Activated CD8-positive, alpha-beta memory T cell treated with anti-CD3 and anti-CD28 coated beads, Interleukin-2, amount 50 U/mL, for 24 hours (primary cell): ENCODE data around the gene ZHX3.

Experiments
- DNase-seq: peaks from one replicate; pipeline ENCODE4 v3.0.0-alpha.2; 2020; ENCODE audit errors: extremely low read depth

ZHX3 gene

DNA sequence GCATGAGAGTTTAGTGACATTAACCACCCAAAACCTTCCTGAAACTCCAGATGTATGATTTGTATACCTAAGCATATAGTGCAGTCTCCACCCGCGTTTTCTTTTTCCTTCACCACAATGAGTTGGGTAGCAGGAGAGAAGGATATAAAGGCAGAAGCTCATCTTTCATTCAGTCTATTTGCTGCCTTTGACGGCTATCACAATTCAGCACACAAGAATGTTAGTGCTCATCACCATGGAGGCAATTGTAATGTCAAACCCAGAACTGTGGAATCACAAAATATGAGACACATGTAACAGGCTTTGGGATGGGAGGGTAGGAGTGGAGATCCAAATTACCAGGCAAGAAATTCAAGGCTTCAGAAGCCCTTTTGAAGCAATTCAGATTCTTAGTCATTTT, 17.6 kb downstream of the ZHX3 start:
- no peak for DNase-seq

DNA sequence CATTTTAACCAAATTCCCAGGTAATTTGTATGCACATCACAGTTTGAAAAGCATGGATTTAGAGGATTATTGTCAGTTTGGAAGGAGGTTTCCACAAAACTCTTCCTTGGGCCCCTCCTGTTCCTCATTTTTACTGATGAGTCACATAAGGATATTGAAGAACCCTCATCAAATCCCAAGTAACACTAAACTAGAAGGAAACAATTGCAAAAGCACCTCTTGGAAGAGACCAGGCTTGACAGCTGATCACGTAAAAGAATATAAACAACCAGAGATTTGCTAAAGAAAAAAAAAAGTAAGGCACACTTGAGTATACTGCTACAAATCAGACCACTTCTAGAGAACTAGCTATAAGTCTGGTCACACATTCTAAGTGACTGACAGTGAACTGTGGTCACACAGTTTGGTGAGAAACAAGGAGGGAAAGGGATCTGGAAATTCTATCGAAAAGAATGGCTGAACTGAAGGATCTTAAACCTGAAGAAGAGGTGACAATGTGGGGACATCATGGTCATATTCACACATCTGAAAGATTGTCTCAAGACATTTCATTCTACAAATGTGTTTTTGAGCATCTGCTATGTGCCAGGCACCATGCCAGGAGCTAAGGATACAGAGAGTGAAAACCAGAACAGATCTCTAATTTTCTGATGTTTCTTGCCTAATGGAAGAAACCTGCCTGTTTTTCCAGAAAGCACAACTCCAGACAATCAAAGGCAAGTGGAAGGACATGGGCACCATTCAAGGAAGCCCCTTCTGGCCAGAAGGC, 24.1 kb downstream of the ZHX3 start:
- no peak for DNase-seq

DNA sequence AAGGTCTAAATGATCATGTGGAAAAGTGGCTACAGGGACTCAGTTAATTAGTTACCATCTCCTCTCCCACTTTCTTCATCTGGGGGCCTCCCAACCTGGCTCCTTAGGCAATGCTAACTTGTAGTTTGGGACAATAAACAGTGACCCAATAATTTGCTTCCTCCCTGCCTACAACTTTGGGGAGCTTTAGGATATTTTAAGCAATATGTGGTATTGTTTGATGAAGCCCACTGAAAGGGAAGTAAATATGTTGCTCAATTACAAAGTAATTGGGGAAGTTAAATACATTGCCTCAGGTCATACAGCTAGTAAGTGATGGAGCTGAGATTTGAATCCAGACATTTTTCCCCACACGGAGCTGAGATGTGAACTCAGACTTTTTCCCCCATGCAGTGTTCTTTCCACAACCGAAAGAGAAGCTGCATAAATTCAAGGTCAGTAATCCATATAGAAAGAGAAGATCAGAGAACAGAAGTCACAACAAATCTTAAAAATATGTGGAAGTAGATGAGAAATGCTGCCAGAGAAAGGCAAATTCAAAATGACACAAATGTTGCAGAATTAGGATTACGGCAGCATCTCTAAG, 26.6 kb downstream of the ZHX3 start:
- DNase-seq, result no peak

DNA sequence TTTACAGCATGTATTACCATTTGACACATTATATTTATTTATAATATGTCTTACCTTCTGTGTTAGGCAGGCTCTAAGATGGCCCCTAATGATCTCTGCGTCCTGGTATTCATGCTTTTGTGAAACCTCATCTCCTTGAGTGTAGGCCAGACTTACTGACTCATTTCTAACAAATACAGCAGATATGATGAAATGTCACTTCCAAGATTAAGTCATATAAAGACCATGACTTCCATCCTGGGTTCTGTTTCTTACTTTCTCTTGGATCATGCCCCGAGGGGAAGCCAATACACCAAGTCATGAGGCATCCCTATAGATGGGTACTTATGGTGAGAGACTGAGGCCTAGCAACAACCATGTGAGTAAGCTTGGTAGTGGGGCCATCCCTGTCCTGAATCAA, 30.2 kb downstream of the ZHX3 start:
- no peak for DNase-seq

DNA sequence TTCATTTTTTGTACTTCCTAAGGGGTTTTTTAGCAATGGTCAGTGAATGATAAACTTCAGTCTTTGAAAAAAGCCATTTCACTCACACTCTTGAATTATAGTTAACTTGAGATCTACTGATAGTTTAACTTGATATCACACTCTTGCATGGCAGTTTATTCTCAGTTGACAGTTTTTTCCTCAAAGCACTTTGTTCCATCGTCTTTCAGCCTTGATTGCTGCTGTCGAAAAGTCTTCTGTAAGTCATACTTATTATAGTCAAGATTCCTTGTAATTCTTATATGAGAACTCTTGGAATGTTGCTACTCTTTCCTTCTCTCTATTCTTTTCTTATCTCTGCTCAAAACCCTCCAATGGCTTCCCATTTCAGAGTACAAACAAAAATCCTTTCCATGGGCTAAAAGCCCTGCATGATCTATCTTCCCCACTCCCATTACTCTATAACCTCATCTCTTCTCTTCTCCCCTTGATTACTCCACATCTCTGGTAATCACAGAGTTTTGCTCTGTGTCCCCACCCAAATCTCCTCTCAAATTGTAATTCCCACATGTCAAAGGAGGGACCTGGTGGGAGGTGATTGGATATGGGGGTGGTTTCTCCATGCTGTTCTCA, 31.2 kb downstream of the ZHX3 start:
- no peak for DNase-seq

DNA sequence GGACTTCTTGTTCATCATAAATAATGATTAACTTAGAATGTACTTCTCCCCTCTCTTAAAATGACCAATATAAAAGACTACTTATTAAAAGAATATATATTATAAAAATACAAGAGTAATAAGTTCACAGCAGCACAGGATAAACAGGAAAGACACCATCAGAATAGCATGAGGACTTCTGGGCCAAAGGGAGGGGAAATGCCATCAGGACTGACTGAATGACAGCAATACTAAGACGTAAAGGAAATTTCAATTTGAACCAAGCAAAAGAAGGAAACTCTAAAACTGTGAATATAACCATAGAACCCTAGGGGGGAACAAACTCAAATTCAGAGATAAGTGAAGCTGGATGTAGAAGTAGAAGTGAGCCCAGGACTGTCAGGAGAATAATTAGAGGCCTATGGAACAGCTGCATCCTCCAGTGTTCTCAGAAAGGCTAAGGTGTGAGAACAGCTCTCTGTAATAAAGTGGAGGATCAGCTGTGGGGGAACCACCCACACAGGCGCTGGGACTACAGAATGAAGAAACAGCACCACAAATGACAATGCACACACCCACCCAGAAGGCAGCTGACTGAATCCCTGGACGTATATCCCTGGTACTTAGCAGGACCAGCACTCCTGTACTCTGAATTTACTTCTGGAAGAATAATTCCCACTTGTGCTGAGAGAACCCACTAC, 37.8 kb downstream of the ZHX3 start:
- DNase-seq, result no peak

DNA sequence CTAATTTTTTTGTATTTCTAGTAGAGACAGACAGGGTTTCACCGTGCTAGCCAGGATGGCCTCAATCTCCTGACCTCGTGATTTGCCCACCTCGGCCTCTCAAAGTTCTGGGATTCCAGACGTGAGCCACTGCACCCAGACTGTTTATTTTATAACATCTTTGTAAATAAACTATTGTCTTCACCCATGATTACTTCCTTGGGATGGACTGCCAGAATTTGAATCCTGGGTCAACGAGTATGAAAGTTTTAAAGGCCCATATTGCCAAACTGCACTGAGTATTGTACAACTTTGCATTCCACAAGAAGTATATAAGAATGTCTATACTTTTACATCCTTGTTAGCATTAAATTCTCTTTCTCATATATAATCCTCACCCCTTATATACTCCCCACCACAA, 38.6 kb downstream of the ZHX3 start:
- DNase-seq, result no peak

DNA sequence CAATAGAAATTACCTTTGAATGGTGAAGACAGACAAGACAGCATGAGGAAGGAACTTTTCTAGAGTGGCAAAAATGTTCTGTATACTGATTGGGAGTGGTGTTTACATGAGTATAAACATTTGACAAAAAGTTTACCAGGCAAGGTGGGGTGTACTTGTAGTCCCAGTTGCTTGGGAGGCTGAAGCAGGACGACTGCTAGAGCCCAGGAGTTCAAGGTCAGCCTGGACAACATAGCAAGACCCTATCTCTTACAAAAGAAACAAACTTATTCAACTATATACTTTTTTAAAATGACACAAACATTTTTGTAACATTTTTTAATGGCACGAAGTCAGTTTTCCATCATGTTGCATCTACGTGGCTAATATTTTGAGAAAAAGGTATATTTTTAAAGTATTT, 40.5 kb downstream of the ZHX3 start:
- DNase-seq, result no peak

DNA sequence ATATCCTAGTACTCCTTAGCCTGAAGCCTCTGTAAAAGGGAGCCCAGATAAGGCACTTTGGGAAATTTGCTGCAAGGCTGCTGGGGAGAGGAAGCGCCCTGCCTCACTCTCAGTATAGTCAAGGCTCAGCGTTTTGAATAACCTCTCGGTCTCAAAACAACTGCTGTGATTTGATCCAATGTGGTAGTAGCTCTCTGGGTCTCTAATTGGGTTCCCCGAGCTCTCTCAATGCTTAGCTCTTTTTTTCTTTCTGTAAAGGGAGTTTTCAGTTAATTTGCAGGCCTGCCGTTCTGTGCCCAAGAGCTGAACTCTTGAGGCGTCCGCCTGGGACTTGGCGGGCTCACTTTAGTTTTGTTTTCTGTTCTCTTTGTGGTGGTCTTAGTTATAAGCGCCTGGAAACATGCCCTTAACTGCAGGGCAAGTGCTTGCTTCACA, 41.2 kb downstream of the ZHX3 start:
- no peak for DNase-seq

DNA sequence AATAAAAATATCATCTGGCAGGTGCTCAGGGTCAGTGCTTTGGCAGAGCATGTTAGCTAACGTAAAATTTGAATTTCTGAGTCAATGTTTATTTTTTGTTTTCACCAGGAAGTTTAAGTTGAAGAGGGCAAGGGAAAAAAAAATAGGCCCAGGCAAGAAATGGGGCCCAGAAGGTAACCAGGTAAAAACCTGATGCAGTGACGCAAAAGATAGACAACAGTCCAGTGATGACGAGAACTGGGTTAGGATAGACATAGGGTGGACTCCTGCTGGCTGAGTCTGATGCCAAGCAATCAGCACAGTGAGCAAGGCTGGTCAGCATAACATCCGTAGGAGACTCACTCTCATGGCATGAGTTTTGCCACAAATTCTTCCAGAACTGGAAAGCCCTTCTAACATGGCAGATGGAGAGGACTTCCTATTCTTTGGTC, 42.2 kb downstream of the ZHX3 start:
- DNase-seq, result no peak

DNA sequence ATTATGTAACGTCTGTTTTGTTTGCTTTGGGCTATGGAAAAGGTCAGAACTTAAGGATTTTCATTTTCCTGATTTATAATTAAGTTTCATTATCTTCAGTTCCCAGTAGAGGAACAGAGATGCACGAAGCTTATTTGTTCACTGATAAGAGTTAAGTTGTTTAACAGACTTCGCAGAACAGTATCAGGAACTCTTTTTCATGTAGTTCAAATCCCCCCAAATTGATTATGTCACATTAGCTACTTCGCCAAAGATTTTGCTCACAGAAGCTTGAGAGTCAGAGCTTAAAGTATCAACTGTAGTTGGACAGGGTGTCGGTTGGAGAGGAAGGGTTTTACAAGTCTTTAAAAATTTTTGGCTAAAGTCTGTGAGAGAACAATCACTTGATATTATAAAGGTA, 43.4 kb downstream of the ZHX3 start:
- DNase-seq, result no peak

DNA sequence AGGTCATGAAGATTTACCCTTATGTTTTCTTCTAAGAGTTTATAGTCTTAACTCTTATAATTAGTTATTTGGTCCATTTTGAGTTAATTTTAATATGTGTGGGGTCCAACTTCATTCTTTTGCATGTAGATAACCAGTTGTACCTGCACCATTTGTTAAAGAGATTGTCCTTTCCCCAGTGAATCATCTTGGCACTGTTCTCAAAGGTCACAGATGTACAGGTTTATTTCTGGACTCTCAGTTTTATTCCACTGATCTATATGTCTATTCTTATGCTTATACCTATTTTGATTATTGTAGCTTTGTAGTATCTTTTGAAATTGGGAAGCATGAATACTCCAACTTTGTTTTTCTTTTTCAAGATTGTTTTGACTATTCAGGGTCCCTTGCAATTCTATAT, 44.1 kb downstream of the ZHX3 start:
- DNase-seq, result no peak

DNA sequence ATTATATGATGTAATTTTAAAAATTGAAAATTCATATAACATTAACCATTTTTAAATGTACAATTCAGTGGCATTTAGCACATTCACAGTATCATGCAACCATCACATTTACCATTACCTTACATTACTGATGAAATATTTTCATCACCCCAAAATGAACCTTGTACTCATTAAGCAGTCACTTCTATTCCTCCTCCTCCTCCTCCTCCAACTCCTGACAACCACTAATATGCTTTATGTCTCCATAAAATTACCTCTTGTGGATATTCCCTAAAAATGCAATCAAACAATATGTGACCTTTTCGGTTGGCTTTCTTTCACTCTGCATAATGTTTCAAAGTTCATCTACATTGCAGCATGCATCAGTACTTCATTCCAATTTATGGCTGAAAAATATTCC, 45.2 kb downstream of the ZHX3 start:
- DNase-seq, result no peak

DNA sequence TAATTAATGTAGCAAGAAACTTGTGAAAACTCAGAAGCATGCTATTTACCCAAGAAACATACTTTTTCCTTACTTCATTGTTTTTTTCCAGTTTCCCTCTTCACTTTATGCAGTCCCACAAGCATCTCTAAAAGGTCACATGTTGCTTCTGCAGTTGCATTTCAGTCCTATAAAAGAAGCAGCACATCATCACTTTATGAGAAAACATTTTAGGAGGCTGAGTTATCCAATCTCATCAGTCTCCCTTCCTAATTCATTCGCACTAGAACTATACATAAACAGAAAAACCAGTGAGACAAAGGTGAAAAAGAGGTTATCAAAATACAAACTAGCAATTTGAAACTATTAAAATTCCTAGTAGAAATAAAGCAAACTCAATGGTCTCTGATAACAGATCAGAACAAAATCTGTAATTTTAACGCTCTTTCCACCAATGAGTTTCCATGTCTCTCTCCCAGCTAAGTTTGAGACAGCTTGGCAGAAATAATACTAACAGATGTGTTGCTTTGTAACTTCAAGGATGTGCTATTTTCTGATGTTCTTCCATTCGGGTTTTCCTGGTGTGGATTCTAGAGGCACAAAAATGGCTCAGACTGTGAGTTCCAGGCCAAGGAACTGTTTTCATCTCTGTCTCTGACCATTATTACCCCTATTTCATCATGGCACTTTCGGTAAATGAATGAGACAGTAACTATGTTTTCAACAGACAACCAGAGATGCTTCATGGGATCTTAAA, 48.4 kb downstream of the ZHX3 start:
- no peak for DNase-seq

DNA sequence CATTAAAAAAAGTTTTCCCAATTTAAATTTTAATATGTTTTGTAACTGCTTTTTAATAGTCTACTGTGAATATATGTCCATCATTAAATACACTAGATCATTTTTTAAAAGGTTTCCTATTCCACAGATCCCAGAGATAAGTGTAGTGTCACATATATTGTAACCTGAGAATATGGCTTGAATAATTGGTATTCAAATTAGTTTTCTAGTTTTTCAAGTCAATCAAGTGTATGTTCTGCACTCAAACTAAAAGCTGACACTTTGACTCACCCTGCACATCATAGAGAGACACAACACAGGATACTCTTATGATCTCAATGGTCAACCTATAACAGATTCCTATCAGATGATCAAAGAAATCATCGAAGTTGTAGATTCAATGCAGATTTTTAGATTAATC, 49.1 kb downstream of the ZHX3 start:
- DNase-seq, result no peak

DNA sequence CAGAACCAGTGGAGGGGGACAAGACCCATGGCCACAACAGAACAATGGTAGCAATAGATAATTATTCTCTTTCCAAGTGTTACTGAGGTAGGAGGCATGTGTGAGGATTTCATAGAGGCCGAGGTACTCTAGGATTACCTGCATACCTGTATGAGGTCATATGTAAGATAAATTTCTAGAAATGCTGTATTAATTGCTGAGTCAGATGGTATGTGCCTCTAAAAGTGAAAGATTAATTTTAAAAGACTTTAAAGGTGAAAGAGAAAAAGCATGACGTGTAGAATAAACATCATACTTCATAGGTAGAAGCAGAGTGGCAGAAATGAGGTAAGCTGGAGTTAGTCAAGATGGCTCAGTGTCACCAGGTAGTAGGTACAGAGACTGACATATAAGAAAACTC, 51.6 kb downstream of the ZHX3 start:
- DNase-seq, result no peak

DNA sequence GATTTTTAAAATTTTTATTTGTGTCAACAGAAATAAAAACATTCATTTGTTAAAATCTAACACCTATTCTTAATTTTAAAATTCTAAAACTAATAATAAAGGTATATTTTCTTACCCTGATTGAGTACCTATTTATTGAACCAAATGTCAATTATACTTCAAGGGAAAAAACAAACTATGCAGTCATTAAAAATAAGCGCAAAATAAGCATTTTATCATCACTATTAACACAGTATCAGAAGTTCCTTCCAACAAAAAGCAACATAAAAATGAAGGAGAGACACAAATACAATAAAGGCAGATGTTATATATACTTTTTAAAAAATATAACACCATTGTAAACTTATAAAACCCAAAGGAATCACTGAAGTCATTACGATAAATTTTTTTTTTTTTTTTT, 52.7 kb downstream of the ZHX3 start:
- DNase-seq, result no peak

DNA sequence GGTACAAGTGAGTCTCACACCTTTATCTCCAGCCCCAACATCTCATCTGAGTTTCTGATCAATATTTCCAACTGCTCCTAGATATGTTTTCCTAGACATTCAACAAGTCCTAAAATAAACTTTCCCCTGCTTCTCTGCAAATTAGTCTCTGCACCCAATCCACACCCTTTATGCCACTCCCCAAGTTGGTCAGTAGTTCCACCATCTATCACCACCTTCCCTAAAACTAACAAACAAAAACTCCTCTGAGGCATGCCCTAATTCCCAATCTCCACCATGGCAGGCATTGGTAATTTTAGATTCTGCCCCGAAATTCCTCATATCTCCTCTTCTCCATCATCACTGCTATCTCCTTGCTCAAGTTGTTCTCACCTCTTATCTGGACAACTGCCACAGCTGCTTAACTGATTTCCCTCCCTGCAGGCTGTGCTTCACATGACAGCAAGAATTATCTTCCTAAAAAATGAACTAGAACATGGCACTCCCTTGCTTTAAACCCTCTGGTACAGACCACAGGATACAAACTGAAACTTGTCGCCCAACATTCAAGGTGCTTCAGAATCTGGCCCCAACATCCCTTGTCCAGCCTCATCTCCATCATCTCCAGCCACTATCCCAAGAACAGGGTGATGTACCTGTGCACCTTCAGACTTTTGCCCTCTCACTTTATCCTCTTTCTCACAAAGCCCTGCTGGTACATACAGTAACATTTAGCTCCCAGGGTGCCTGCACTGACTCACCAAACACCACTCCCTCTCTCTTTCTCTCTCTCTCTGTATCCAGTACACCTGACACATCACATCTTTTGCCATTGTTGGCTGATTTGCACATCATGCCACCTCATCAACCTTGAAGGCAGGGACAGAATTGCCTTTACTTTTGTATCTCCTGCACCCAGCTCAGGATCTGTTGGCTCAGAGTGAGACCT, 55.5 kb downstream of the ZHX3 start:
- no peak for DNase-seq

DNA sequence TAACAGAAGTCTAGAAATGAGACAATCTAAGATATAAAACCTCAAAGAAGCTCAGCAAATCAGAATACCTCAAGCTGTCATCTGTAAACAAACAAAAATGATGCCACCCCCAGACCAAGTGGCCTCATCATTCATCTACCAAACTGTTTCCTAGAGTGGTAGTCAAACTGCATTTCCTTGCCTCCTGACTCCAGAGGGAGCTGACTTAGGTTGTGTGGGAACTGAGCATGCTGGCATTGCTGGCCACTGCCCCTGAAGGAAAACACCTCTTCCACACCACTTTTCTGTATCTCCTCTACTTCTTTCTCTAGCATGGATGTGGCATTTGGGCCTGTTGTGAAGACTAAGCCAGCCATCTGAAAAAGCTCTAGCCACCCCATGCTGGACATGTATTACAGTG, 56.3 kb downstream of the ZHX3 start:
- DNase-seq, result no peak

DNA sequence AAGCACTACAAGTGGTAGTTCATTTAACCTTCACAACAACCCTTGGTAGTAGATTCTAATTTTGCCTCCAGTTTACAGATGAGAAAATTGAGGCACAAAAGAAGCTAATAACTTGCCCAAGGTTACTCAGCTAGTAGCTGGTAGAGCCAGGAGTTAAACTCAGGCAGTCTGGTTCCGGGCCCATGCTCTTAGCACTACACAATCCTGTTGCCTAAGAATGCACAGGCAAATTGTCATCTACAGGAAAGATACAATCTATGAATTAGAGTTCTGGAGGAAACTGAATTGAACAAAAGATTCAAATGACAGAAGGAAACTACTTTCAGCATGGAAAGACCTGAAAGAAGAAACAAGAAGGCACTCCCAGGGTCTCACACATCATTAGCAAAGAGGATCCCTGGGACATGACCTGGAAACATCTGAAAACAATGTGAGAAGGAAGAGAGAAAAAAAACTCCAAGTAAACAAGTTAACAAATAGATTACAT, 56.8 kb downstream of the ZHX3 start:
- no peak for DNase-seq

DNA sequence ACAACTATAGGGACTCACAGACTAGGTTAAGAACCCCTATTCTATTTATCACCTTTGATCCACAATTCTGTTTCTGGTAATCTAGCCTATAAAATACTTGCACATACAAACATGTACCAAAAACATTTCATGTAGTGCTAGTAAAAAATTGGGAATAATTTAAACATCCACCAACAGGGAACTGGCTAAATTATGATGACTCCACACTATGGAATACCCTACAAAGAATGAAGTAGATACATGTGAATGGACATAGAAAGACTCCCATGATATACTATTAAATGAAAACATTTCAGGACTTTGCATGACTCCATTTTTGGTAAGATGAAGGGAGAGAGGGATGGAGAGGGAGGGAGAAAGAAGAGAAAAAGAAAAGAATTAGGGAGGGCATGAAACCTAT, 58.2 kb downstream of the ZHX3 start:
- no peak for DNase-seq
